ENCODE results near the gene CACNB2. TPM values are rescaled to one million over a fixed set of nuclear protein-coding genes. Genes with fewer than 3 reads are reported as not detected.

The CACNB2 gene
- total RNA-seq, 1 donor, result 1.3 TPM

DNA sequence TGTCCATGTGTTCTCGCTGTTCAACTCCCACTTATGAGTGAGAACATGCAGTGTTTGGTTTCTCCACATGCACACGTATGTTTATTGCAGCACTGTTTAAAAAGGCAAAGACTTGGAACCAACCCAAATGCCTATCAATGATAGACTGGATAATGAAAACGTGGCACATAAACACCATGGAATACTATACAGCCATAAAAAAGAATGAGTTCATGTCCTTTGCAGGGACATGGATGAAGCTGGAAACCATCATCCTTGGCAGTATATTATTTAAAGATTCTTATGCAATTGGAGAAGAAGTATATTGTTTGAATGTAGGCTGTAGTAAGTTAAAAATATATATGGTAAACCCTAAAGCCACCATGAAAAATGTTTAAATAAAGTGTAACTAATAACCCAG, 7.2 kb upstream of the CACNB2 start:
- no peak for DNase-seq (ENCODE audit: low read depth)
- H3K4me3 ChIP-seq (ENCODE audit: low read depth, low read length), result no peak overlapping the region
- TF ChIP-seq, protein P1, sequence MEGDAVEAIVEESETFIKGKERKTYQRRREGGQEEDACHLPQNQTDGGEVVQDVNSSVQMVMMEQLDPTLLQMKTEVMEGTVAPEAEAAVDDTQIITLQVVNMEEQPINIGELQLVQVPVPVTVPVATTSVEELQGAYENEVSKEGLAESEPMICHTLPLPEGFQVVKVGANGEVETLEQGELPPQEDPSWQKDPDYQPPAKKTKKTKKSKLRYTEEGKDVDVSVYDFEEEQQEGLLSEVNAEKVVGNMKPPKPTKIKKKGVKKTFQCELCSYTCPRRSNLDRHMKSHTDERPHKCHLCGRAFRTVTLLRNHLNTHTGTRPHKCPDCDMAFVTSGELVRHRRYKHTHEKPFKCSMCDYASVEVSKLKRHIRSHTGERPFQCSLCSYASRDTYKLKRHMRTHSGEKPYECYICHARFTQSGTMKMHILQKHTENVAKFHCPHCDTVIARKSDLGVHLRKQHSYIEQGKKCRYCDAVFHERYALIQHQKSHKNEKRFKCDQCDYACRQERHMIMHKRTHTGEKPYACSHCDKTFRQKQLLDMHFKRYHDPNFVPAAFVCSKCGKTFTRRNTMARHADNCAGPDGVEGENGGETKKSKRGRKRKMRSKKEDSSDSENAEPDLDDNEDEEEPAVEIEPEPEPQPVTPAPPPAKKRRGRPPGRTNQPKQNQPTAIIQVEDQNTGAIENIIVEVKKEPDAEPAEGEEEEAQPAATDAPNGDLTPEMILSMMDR (IDR thresholded peaks at IDR 0.05; ENCODE audit: insufficient read depth, low read depth, low read length), result no peak

GRCh38 chr10:18134509-18134908, 5.7 kb upstream of the CACNB2 start:
- no peak for DNase-seq (ENCODE audit: low read depth)
- H3K4me3 ChIP-seq (ENCODE audit: low read depth, low read length), result no peak overlapping the region
- TF ChIP-seq, protein P1 (IDR thresholded peaks at IDR 0.05; ENCODE audit: insufficient read depth, low read depth, low read length), result no peak

- H3K4me3 ChIP-seq (ENCODE audit: low read depth, low read length), result no peak overlapping the region
- DNase-seq (ENCODE audit: low read depth), result no peak
- TF ChIP-seq, protein P1 (IDR thresholded peaks at IDR 0.05; ENCODE audit: insufficient read depth, low read depth, low read length), result no peak
Observed at GRCh38 chr10:18134921-18135320, 5.3 kb upstream of the CACNB2 start.

DNA sequence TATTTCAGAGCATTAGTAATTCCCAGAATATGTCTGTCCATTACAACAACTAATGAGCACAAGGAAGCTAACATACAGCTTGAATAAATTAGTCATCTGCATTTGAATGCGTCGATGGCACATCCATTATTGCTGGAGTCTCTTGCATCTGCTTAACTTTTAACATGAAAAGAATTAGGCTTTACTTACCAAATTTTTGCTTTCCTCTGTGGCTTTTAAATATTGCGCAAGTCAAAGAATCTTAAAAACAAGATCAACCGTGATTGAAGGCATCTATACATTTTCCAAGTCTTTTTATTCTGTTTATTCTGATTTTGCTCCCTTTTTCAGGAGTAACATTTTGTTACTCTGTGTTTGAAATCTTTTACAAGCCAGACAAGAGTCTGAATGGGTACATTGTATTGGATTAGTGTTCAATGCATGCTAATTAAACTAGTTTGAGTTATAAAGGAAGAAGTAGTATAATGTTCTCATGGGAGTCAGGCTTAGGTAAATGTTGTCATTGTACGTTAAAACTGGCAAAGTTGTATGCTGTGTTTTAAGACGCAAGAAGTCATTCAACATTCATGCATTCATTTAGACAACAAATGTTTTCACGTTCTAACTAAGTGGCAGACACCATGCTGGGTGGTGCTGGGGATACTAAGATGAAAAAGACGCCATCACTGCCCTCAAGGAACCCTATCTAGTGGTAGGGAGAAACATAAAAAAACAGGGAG, 4.0 kb upstream of the CACNB2 start:
- DNase-seq (ENCODE audit: low read depth), result no peak
- TF ChIP-seq, protein P1 (IDR thresholded peaks at IDR 0.05; ENCODE audit: insufficient read depth, low read depth, low read length), result no peak
- no peak overlapping the region for H3K4me3 ChIP-seq (ENCODE audit: low read depth, low read length)

DNA sequence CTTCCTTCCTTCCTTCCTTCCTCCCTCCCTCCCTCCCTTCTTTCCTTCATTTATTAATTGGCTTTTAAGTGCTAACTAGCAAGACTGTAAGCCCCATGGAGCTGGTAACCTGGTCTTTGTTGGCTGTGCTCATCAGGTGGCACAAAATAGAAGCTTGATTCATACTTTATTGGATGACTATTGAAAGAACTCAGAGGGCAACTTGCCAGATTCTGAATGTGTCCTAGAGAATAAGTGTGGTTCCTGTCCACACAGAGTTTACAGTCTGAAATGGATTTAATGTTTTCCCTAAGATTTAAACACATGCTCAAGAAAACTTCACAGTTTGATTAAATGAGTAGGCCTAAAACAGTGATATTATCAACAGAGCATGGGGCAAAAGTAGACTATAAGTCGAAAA, 3.1 kb upstream of the CACNB2 start:
- H3K4me3 ChIP-seq (ENCODE audit: low read depth, low read length), result no peak overlapping the region
- no peak for DNase-seq (ENCODE audit: low read depth)
- TF ChIP-seq, protein P1 (IDR thresholded peaks at IDR 0.05; ENCODE audit: insufficient read depth, low read depth, low read length), result no peak

DNA sequence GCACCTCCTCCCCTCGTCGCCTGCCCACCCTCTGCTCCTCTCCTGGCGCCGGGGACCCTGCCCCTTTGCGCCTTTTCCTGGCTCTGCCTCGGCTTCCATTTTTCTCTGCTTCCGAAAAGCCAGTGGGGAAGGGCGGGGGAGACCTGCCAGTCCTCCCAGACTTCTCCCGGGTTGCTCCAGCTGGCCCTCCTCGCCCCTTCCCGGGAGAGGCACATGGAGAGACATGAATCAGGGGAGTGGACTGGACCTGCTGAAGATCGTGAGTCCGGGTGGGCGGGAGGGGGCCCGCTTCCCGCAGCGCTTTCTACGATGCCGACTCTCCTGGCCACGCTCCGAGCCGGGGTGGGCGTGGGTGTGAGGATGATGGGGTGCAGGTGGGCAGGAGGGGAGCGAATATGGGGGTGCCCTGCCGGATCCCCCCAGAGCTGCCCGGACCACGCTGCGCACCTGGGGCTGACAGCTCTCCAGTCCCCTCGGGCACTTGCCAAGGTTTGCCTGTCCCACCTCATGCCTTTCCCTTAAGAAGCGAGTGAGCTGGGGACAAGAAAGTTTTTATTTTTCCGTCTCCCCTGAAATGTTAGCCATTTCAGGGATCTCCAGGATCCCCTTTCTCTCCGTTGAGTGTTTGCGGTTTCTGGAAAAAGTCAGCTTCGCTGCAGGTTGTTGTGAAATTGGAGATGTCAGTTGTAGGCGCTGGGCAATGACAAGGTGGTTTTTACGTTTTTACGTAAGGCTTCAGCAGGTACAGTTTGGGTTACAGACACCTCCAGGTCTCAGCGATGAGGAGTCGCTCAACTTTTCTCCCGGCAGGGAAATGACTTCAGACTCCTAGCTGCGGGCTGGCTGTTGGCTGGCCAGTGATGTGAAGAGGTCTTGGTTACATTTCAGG, 977 bp downstream of the CACNB2 start:
- no peak for DNase-seq (ENCODE audit: low read depth)
- TF ChIP-seq, protein P1 (IDR thresholded peaks at IDR 0.05; ENCODE audit: insufficient read depth, low read depth, low read length), result no peak
- H3K4me3 ChIP-seq (ENCODE audit: low read depth, low read length), result peak overlapping the region; percentile 36

Measured in fibroblast of villous mesenchyme (primary cell).